SK-N-SH treated with all-trans-retinoic acid at 6 μM for 48 hours (cell line): ENCODE measurements around the gene DPP6.

Experiments
- ARNTL ChIP-seq: fragments of 450-650 bp; formaldehyde crosslinking; IDR thresholded peaks from 2 replicates; pipeline ENCODE4 v1.5.0; 2020; ENCODE audit warnings: low read depth, mild to moderate bottlenecking, moderate library complexity, borderline replicate concordance
- ESRRG ChIP-seq: fragments of 250-450 bp; sonication (Bioruptor Pico); IDR thresholded peaks from 2 replicates; pipeline ENCODE4 v1.6.1; 2021; ENCODE audit warnings: mild to moderate bottlenecking
- ISL1 ChIP-seq: fragments of 250-450 bp; sonication (Bioruptor Pico); IDR thresholded peaks from 2 replicates; pipeline ENCODE4 v2.1.2; 2022; ENCODE audit warnings: mild to moderate bottlenecking, moderate library complexity
- PATZ1 ChIP-seq: fragments of 250-450 bp; sonication (Bioruptor Pico); IDR thresholded peaks from 2 replicates; pipeline ENCODE4 v1.8.0; 2020; ENCODE audit warnings: mild to moderate bottlenecking, moderate library complexity, borderline replicate concordance
- POU6F1 ChIP-seq: fragments of 250-450 bp; sonication (Bioruptor Pico); IDR thresholded peaks from 2 replicates; pipeline ENCODE4 v1.8.0; 2021; ENCODE audit warnings: low read depth, mild to moderate bottlenecking, moderate library complexity, borderline replicate concordance
- PPARA ChIP-seq: fragments of 250-450 bp; sonication (Bioruptor Pico); IDR thresholded peaks from 2 replicates; pipeline ENCODE4 v1.5.0; 2020; ENCODE audit warnings: mild to moderate bottlenecking, borderline replicate concordance
- SNAI2 ChIP-seq: fragments of 250-450 bp; sonication (Bioruptor Pico); IDR thresholded peaks from 2 replicates; pipeline ENCODE4 v1.5.0; 2020; ENCODE audit warnings: mild to moderate bottlenecking, moderate library complexity
- TCF4 ChIP-seq: fragments of 250-450 bp; sonication (Bioruptor Pico); IDR thresholded peaks from 2 replicates; pipeline ENCODE4 v1.8.0; 2021; ENCODE audit warnings: mild to moderate bottlenecking, moderate library complexity, borderline replicate concordance
- ZFP3 ChIP-seq: fragments of 250-450 bp; sonication (Bioruptor Pico); IDR thresholded peaks from 2 replicates; pipeline ENCODE4 v1.5.0; 2020; ENCODE audit warnings: mild to moderate bottlenecking, moderate library complexity
- ZNF70 ChIP-seq: fragments of 450-650 bp; formaldehyde crosslinking; IDR thresholded peaks from 2 replicates; pipeline ENCODE4 v1.5.0; 2020; ENCODE audit warnings: mild to moderate bottlenecking, moderate library complexity

- no peak for TF ChIP-seq POU6F1 (CRISPR knock-in tag)
- no peak for TF ChIP-seq PATZ1 (CRISPR knock-in tag)
- no peak for TF ChIP-seq PPARA (CRISPR knock-in tag)
- TF ChIP-seq ARNTL (CRISPR knock-in tag) = no peak
- TF ChIP-seq ZFP3 (CRISPR knock-in tag) = no peak
- no peak for TF ChIP-seq ESRRG (CRISPR knock-in tag)
- TF ChIP-seq ISL1 = no peak
- TF ChIP-seq SNAI2 (CRISPR knock-in tag) = no peak
- no peak for TF ChIP-seq ZNF70
- TF ChIP-seq TCF4 (CRISPR knock-in tag) = no peak
Observed at GRCh38 chr7:154676422-154677073, 624.4 kb downstream of the DPP6 start.
